PFSK-1 (cell line): Measurements from ENCODE around the gene HHLA2.

Experiments
- FOXP2 ChIP-seq: optimal IDR thresholded peaks from 2 replicates; pipeline ENCODE3; 2011; ENCODE audit warnings: borderline replicate concordance, control low read depth, inconsistent platforms; ENCODE audit not compliant: insufficient read depth; ENCODE audit errors: extremely low read length, extremely low read depth
- POLR2AphosphoS5 ChIP-seq: IDR thresholded peaks from 2 replicates; pipeline ENCODE4 v1.6.1; 2012; ENCODE audit warnings: low read depth, mild to moderate bottlenecking, control low read depth, low read length, moderate library complexity
- SIN3A ChIP-seq: IDR thresholded peaks from 2 replicates; pipeline ENCODE4 v1.6.1; 2012; ENCODE audit warnings: mild to moderate bottlenecking, low read length, moderate library complexity, borderline replicate concordance; ENCODE audit not compliant: insufficient read depth
- TAF1 ChIP-seq: IDR thresholded peaks from 2 replicates; pipeline ENCODE4 v1.6.1; 2012; ENCODE audit warnings: low read length, control low read depth, borderline replicate concordance; ENCODE audit not compliant: insufficient read depth
- TF ChIP-seq, protein P1 (sequence below), 2 experiments: IDR thresholded peaks; 2 replicates each; pipeline versions ENCODE4 v1.6.1 to v1.8.0; 2011 to 2012; ENCODE audit warnings: low read depth in 2 of 2, low read length in 2 of 2, control low read depth in 1 of 2, inconsistent platforms in 1 of 2, mild to moderate bottlenecking in 1 of 2, moderate library complexity in 1 of 2; ENCODE audit not compliant: insufficient read depth in 1 of 2

DNA sequence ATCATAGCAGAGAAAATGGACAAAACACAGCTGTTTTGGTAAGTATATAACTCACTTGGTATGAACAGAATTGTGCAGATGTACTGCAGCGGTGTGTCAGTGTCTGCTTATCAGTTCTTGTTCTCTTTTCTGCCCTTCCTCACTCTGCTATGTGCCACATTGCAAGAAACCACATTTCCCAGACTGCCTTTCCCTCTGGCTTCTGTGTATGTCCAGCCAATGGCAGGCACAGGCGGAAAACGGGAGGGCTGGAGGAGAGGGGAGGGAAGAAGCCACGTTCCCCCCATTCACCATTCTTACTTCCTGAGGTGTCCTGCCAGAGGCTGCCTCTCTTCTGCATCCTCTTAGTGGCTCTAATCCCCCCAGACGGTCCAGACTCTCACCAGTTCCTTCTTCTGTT, 15.4 kb downstream of the HHLA2 start:
- TF ChIP-seq SIN3A (no peak), POLR2AphosphoS5 (no peak), TAF1 (no peak), FOXP2 (no peak)
- TF ChIP-seq, protein P1, sequence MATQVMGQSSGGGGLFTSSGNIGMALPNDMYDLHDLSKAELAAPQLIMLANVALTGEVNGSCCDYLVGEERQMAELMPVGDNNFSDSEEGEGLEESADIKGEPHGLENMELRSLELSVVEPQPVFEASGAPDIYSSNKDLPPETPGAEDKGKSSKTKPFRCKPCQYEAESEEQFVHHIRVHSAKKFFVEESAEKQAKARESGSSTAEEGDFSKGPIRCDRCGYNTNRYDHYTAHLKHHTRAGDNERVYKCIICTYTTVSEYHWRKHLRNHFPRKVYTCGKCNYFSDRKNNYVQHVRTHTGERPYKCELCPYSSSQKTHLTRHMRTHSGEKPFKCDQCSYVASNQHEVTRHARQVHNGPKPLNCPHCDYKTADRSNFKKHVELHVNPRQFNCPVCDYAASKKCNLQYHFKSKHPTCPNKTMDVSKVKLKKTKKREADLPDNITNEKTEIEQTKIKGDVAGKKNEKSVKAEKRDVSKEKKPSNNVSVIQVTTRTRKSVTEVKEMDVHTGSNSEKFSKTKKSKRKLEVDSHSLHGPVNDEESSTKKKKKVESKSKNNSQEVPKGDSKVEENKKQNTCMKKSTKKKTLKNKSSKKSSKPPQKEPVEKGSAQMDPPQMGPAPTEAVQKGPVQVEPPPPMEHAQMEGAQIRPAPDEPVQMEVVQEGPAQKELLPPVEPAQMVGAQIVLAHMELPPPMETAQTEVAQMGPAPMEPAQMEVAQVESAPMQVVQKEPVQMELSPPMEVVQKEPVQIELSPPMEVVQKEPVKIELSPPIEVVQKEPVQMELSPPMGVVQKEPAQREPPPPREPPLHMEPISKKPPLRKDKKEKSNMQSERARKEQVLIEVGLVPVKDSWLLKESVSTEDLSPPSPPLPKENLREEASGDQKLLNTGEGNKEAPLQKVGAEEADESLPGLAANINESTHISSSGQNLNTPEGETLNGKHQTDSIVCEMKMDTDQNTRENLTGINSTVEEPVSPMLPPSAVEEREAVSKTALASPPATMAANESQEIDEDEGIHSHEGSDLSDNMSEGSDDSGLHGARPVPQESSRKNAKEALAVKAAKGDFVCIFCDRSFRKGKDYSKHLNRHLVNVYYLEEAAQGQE (IDR thresholded peaks at IDR 0.05; ENCODE audit: insufficient read depth in 1 of 2, low read depth in 2 of 2, low read length in 2 of 2) = no peak
